PFSK-1 (cell line): ENCODE data around the gene LRRC42.

Source experiments
- POLR2AphosphoS5 ChIP-seq: IDR thresholded peaks from 2 replicates; pipeline ENCODE4 v1.6.1; 2012; ENCODE audit warnings: low read depth, mild to moderate bottlenecking, control low read depth, low read length, moderate library complexity
- REST ChIP-seq, 2 experiments: IDR thresholded peaks; 2 replicates each; pipeline versions ENCODE4 v1.6.1 to v1.8.0; 2011 to 2012; ENCODE audit warnings: low read depth in 2 of 2, low read length in 2 of 2, control low read depth in 1 of 2, inconsistent platforms in 1 of 2, mild to moderate bottlenecking in 1 of 2, moderate library complexity in 1 of 2; ENCODE audit not compliant: insufficient read depth in 1 of 2
- SIN3A ChIP-seq: IDR thresholded peaks from 2 replicates; pipeline ENCODE4 v1.6.1; 2012; ENCODE audit warnings: mild to moderate bottlenecking, low read length, moderate library complexity, borderline replicate concordance; ENCODE audit not compliant: insufficient read depth
- TAF1 ChIP-seq: IDR thresholded peaks from 2 replicates; pipeline ENCODE4 v1.6.1; 2012; ENCODE audit warnings: low read length, control low read depth, borderline replicate concordance; ENCODE audit not compliant: insufficient read depth

- TF ChIP-seq TAF1 (no peak), SIN3A (no peak), POLR2AphosphoS5 (no peak), REST (IDR thresholded peaks at IDR 0.05; ENCODE audit: insufficient read depth in 1 of 2, low read depth in 2 of 2, low read length in 2 of 2) (no peak)
Observed at GRCh38 chr1:54012008-54012325, 65.8 kb downstream of the LRRC42 start.
